ENCODE measurements around the gene LTBP3.

GRCh38 chr11:65503368-65503948 lies 54.7 kb downstream of the LTBP3 start:
- TF ChIP-seq EZH2phosphoT487 (IDR thresholded peaks at IDR 0.05; ENCODE audit: low read depth, severe bottlenecking, unreplicated experiment), result peak; percentile 31
- no peak for TF ChIP-seq CTCF (IDR thresholded peaks at IDR 0.05; ENCODE audit: poor library complexity)
